IMR-90 (cell line): ENCODE results near the gene CRYGS. TPM values are rescaled to one million over a fixed set of nuclear protein-coding genes. Genes with fewer than 3 reads are reported as not detected.

Source experiments
- ATAC-seq: fragments of 200-7000 bp; cut with Tn5 transposase; 2 replicates; pipeline ENCODE4 v1.9.1; 2020; ENCODE audit warnings: low read depth, mild to moderate bottlenecking, moderate library complexity
- BruUV-seq: library from RNA; stranded (reverse); fragments of 400-500 nt; replicated peaks from 2 replicates; lab custom pipeline; 2021; lab: Mats Ljungman, UMichigan
- CTCF ChIA-PET: fragments of 300-600 bp; formaldehyde crosslinking; extraction: SDS; loops from one replicate; lab custom pipeline; 2021; ENCODE audit warnings: antibody characterized with exemption; lab: Yijun Ruan, JAX
- POLR2A ChIA-PET: fragments of 300-600 bp; sonication (Branson Sonifier 250); formaldehyde crosslinking; loops from one replicate; lab custom pipeline; 2022; ENCODE audit warnings: antibody characterized with exemption; ENCODE audit not compliant: unreplicated experiment; lab: Charles Lee
- DNase-seq: peaks from one replicate; pipeline ENCODE4 v3.0.0; 2013
- H2AFZ ChIP-seq: replicated peaks from 2 replicates; pipeline ENCODE3; 2013; ENCODE audit warnings: low read length, mild to moderate bottlenecking; ENCODE audit not compliant: poor library complexity
- H2AK5ac ChIP-seq: 2 replicates; pipeline ENCODE4 v1.6.1; 2013; ENCODE audit warnings: low read depth, low read length, inconsistent platforms
- H2AK9ac ChIP-seq: replicated peaks from 2 replicates; pipeline ENCODE3; 2013; ENCODE audit warnings: mild to moderate bottlenecking, low read depth, low read length, moderate library complexity; ENCODE audit not compliant: poor library complexity
- H2BK120ac ChIP-seq: 2 replicates; pipeline ENCODE4 v1.6.1; 2013; ENCODE audit warnings: low read depth, low read length, inconsistent platforms
- H2BK15ac ChIP-seq: 3 replicates; pipeline ENCODE4 v1.6.1; 2013; ENCODE audit warnings: low read depth, low read length, inconsistent platforms
- H2BK20ac ChIP-seq: 2 replicates; pipeline ENCODE4 v1.6.1; 2013; ENCODE audit warnings: low read depth, mild to moderate bottlenecking, inconsistent platforms, low read length, moderate library complexity
- H2BK5ac ChIP-seq: 2 replicates; pipeline ENCODE4 v1.6.1; 2013; ENCODE audit warnings: mild to moderate bottlenecking, low read depth, low read length, inconsistent platforms; ENCODE audit not compliant: poor library complexity, severe bottlenecking
- H3K14ac ChIP-seq: replicated peaks from 2 replicates; pipeline ENCODE4 v1.6.1; 2013; ENCODE audit warnings: low read depth, low read length, inconsistent platforms
- H3K18ac ChIP-seq: 2 replicates; pipeline ENCODE4 v1.6.1; 2013; ENCODE audit warnings: low read depth, low read length, control low read depth
- H3K23ac ChIP-seq: 2 replicates; pipeline ENCODE4 v1.6.1; 2013; ENCODE audit warnings: low read depth, low read length, inconsistent platforms
- H3K27ac ChIP-seq: 2 replicates; pipeline ENCODE4 v1.5.1; 2013; ENCODE audit warnings: mild to moderate bottlenecking, control low read depth, low read length; ENCODE audit not compliant: insufficient read depth
- H3K27me3 ChIP-seq: 2 replicates; pipeline ENCODE4 v1.6.1; 2013; ENCODE audit warnings: low read length; ENCODE audit not compliant: control insufficient read depth, insufficient read depth
- H3K36me3 ChIP-seq: 2 replicates; pipeline ENCODE4 v1.6.1; 2013; ENCODE audit warnings: low read length, mixed read lengths; ENCODE audit not compliant: control insufficient read depth, insufficient read depth
- H3K4ac ChIP-seq: 2 replicates; pipeline ENCODE4 v1.6.1; 2013; ENCODE audit warnings: low read depth, low read length, inconsistent platforms
- H3K4me1 ChIP-seq: 2 replicates; pipeline ENCODE4 v1.6.1; 2013; ENCODE audit warnings: low read length, mixed read lengths; ENCODE audit not compliant: control insufficient read depth, insufficient read depth
- H3K4me2 ChIP-seq: 2 replicates; pipeline ENCODE4 v1.6.1; 2013; ENCODE audit warnings: low read depth, mild to moderate bottlenecking, control low read depth, low read length, moderate library complexity
- H3K4me3 ChIP-seq: 2 replicates; pipeline ENCODE4 v1.5.1; 2013; ENCODE audit warnings: low read depth, mild to moderate bottlenecking, control low read depth, low read length, moderate library complexity; ENCODE audit not compliant: insufficient read depth
- H3K56ac ChIP-seq: 2 replicates; pipeline ENCODE4 v1.6.1; 2013; ENCODE audit warnings: low read length, inconsistent platforms; ENCODE audit not compliant: insufficient read depth; ENCODE audit errors: extremely low read depth
- H3K79me1 ChIP-seq, 2 experiments: 2 replicates each; pipeline ENCODE4 v1.6.1; 2013; ENCODE audit warnings: low read length in 2 of 2, inconsistent platforms in 1 of 2, low read depth in 1 of 2
- H3K9ac ChIP-seq: 2 replicates; pipeline ENCODE4 v1.6.1; 2013; ENCODE audit warnings: low read depth, low read length, control low read depth
- H3K9me1 ChIP-seq: 2 replicates; pipeline ENCODE4 v1.6.1; 2013; ENCODE audit warnings: low read length, inconsistent platforms; ENCODE audit not compliant: insufficient read depth
- H3K9me3 ChIP-seq: 2 replicates; pipeline ENCODE4 v1.6.1; 2013; ENCODE audit warnings: low read length; ENCODE audit not compliant: control insufficient read depth, insufficient read depth
- H4K20me1 ChIP-seq: 2 replicates; pipeline ENCODE4 v1.6.1; 2013; ENCODE audit warnings: low read length, inconsistent platforms; ENCODE audit not compliant: insufficient read depth
- H4K5ac ChIP-seq: 2 replicates; pipeline ENCODE4 v1.6.1; 2013; ENCODE audit warnings: mild to moderate bottlenecking, low read depth, low read length, control low read depth
- H4K8ac ChIP-seq, 2 experiments: 2 replicates each; pipeline ENCODE4 v1.6.1; 2013; ENCODE audit warnings: low read depth in 2 of 2, low read length in 2 of 2, control low read depth in 1 of 2, inconsistent platforms in 1 of 2
- H4K91ac ChIP-seq: 2 replicates; pipeline ENCODE4 v1.6.1; 2013; ENCODE audit warnings: low read depth, low read length, inconsistent platforms; ENCODE audit not compliant: insufficient read depth
- FOS ChIP-seq: fragments of 150-350 bp; IDR thresholded peaks from 2 replicates; pipeline ENCODE4 v1.6.1; 2016; ENCODE audit warnings: low read depth, low read length
- MAZ ChIP-seq: IDR thresholded peaks from 2 replicates; pipeline ENCODE4 v1.6.1; 2012; ENCODE audit warnings: low read depth, mild to moderate bottlenecking, low read length, improper control_type of control experiment, moderate library complexity, borderline replicate concordance
- MXI1 ChIP-seq: IDR thresholded peaks from 2 replicates; pipeline ENCODE4 v1.6.1; 2012; ENCODE audit warnings: low read depth, mild to moderate bottlenecking, low read length, moderate library complexity, borderline replicate concordance
- NFE2L2 ChIP-seq: fragments of 150-350 bp; IDR thresholded peaks from 2 replicates; pipeline ENCODE4 v1.6.1; 2016; ENCODE audit warnings: low read depth, mild to moderate bottlenecking, low read length
- POLR2A ChIP-seq: IDR thresholded peaks from 2 replicates; pipeline ENCODE4 v1.6.1; 2012; ENCODE audit warnings: mild to moderate bottlenecking, low read depth, low read length
- RAD21 ChIP-seq: IDR thresholded peaks from 2 replicates; pipeline ENCODE4 v1.6.1; 2012; ENCODE audit warnings: low read length, improper control_type of control experiment
- RFX5 ChIP-seq: IDR thresholded peaks from 2 replicates; pipeline ENCODE4 v1.8.0; 2012; ENCODE audit warnings: low read depth, mild to moderate bottlenecking, low read length, moderate library complexity
- WGBS, 2 experiments: methylation state at CpG; one replicate each; pipeline versions ENCODE4 v1.1.5 to v1.1.7; 2013; ENCODE audit warnings: missing lambda C conversion rate in 2 of 2; ENCODE audit not compliant: insufficient read length in 1 of 2; ENCODE audit errors: extremely low coverage in 2 of 2; 5-methylcytosine and 5-hydroxymethylcytosine counted together
- dilution Hi-C: fragments of 300-500 bp; cut with HindIII; formaldehyde crosslinking; loops from one replicate; pipeline ENCODE4 v1.14.3; 2018; ENCODE audit warnings: low sequenced_read_pairs; ENCODE audit not compliant: unreplicated experiment
- in situ Hi-C: fragments of 300-500 bp; cut with MboI; formaldehyde crosslinking; loops from 3 replicates; pipeline ENCODE4 v1.14.3; 2019; ENCODE audit warnings: low sequenced_read_pairs, inconsistent platforms, mixed read lengths
- intact Hi-C: fragments of 100-400 bp; cut with micrococcal nuclease; formaldehyde crosslinking; loops from 2 replicates; pipeline ENCODE4 v1.10.0; 2022
- polyA plus RNA-seq, 3 experiments: library from polyadenylated mRNA; depleted of rRNA; stranded (reverse); fragments of >200 nt; gene quantifications; 2 replicates each; pipeline ENCODE4 v1.2.3, GENCODE V29; 2012; ENCODE audit warnings: low replicate concordance in 1 of 3
- total RNA-seq: library from RNA; depleted of rRNA; stranded (reverse); fragments of >200 nt; gene quantifications from 2 replicates; pipeline ENCODE4 v1.2.3, GENCODE V29; 2012
- TF ChIP-seq, protein P1 (sequence below): fragments of 150-350 bp; IDR thresholded peaks from 2 replicates; pipeline ENCODE4 v1.6.1; 2016; ENCODE audit warnings: low read depth, mild to moderate bottlenecking, low read length, moderate library complexity, borderline replicate concordance

The CRYGS gene
- total and polyA plus RNA-seq, 2 of the 4 experiments (the other 2 are of a cell fraction) = 0.36 to 2.1 TPM

DNA sequence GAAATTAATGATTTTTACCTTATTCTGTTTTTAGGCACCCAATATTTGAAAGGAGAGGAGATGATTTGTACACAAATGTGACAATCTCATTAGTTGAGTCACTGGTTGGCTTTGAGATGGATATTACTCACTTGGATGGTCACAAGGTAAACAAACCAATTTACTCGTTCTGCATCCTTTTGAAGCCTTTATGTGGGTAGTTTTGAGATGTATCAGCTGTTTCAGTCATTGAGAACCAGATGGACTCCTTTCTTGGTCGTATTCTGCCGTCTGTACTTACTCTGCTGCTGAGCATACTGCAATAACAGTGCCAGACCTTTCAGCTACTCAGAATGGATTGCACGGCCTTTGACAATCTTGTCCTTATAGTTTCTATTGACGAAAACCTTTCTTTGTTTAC, 39.7 kb upstream of the CRYGS start:
- Histone ChIP-seq H4K20me1 (no peaks in the 10 kb centered on the region), H3K27ac (no peak overlapping the region), H3K56ac (no peak overlapping the region), H3K4me1 (no peaks in the 10 kb centered on the region; the same call in 1 of the 2 replicates), H4K8ac (no peak overlapping the region), H3K36me3 (peaks cover 19% of the 10 kb centered on the region), H4K91ac (no peak overlapping the region), H3K79me1 (no peaks in the 10 kb centered on the region), H2AK9ac (no peak overlapping the region), H2BK5ac (no peak overlapping the region), H3K9me1 (no peaks in the 10 kb centered on the region), H3K4me2 (no peak overlapping the region), H3K14ac (no peak overlapping the region), H4K5ac (no peak overlapping the region), H2BK120ac (no peak overlapping the region), H3K23ac (no peak overlapping the region), H2AFZ (no peak overlapping the region), H3K27me3 (no peaks in the 10 kb centered on the region), H3K9ac (no peak overlapping the region), H3K18ac (no peak overlapping the region), H3K9me3 (no peaks in the 10 kb centered on the region), H3K4ac (no peak overlapping the region), H2AK5ac (no peak overlapping the region), H3K4me3 (no peak overlapping the region), H2BK15ac (no peak overlapping the region), H2BK20ac (no peak overlapping the region)
- dilution Hi-C loops = no loop called here
- no peak for TF ChIP-seq NFE2L2
- TF ChIP-seq, protein P1, sequence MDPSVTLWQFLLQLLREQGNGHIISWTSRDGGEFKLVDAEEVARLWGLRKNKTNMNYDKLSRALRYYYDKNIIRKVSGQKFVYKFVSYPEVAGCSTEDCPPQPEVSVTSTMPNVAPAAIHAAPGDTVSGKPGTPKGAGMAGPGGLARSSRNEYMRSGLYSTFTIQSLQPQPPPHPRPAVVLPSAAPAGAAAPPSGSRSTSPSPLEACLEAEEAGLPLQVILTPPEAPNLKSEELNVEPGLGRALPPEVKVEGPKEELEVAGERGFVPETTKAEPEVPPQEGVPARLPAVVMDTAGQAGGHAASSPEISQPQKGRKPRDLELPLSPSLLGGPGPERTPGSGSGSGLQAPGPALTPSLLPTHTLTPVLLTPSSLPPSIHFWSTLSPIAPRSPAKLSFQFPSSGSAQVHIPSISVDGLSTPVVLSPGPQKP = no peak
- TF ChIP-seq RFX5 = no peak
- TF ChIP-seq MAZ = no peak
- no peak for TF ChIP-seq MXI1
- TF ChIP-seq POLR2A = no peak
- 0 out of 2 replicates have a peak, but pooled peaks have one; percentile 28 for TF ChIP-seq FOS
- TF ChIP-seq RAD21 = no peak
- WGBS, 2 experiments = no CpG with 5 or more reads among the region's 5 CpGs
- ChIA-PET CTCF (interaction anchor here (0.7 kb wide), 1 partner anchor 33 kb away, joined by 3 read pairs; no protein-coding TSS in a partner anchor), POLR2A (no interaction called here)
- peak; percentile 80 for ATAC-seq
- intact Hi-C loops = no loop called here
- in situ Hi-C loops = no loop called here
- BruUV-seq = no TSS peak
- DNase-seq = peak; percentile 74
